B cell (primary cell): ENCODE data around the gene CAMTA2. TPM values are rescaled to one million over a fixed set of nuclear protein-coding genes. Genes with fewer than 3 reads are reported as not detected.

Source experiments
- ATAC-seq: fragments of 200-7000 bp; cut with Tn5 transposase; one replicate; pipeline ENCODE4 v1.10.0; 2021; ENCODE audit warnings: low read depth, mild to moderate bottlenecking, moderate number of reproducible peaks, moderate library complexity
- CTCF ChIA-PET: fragments of 350-600 bp; sonication (Branson Sonifier 250); formaldehyde crosslinking; loops from one replicate; lab custom pipeline; 2021; ENCODE audit warnings: antibody characterized with exemption, inconsistent platforms; lab: Charles Lee
- POLR2A ChIA-PET: fragments of 350-600 bp; sonication (Branson Sonifier 250); formaldehyde crosslinking; loops from one replicate; lab custom pipeline; 2021; ENCODE audit warnings: antibody characterized with exemption; lab: Charles Lee
- DNase-seq: peaks from one replicate; pipeline ENCODE4 v3.0.0; 2013
- H2AFZ ChIP-seq: 2 replicates; pipeline ENCODE4 v1.6.1; 2012; ENCODE audit warnings: mild to moderate bottlenecking, low read depth, low read length; ENCODE audit not compliant: insufficient read depth, poor library complexity, severe bottlenecking
- H3K27ac ChIP-seq, 2 donors: 1 replicate in 1 of 2; 2 replicates in 1 of 2; pipeline ENCODE4 v1.5.1; 2012 to 2013; ENCODE audit warnings: low read length in 2 of 2, mild to moderate bottlenecking in 2 of 2, moderate library complexity in 1 of 2
- H3K27me3 ChIP-seq, 4 experiments: fragments of 200-600 bp in 1 of 4; sonication (generic) in 1 of 4; replicated peaks in 1 of 4; 1 replicate in 2 of 4; 2 replicates in 2 of 4; pipeline versions ENCODE4 v1.6.1 to v1.7.0; 2013 to 2016; ENCODE audit warnings: low read length in 3 of 4, mild to moderate bottlenecking in 2 of 4, mixed read lengths in 1 of 4, moderate library complexity in 1 of 4; ENCODE audit not compliant: insufficient read depth in 4 of 4, control insufficient read depth in 3 of 4; ENCODE audit errors: control extremely low read depth in 1 of 4
- H3K36me3 ChIP-seq, 2 experiments: replicated peaks in 1 of 2; 1 replicate in 1 of 2; 2 replicates in 1 of 2; pipeline versions ENCODE4 v1.6.1 to v1.7.1; 2013; ENCODE audit warnings: low read length in 1 of 2; ENCODE audit not compliant: insufficient read depth in 2 of 2, control insufficient read depth in 1 of 2; ENCODE audit errors: control extremely low read depth in 1 of 2, extremely low read depth in 1 of 2
- H3K4me1 ChIP-seq, 2 donors: fragments of 200-600 bp in 1 of 2; sonication (generic) in 1 of 2; 1 replicate in 1 of 2; 2 replicates in 1 of 2; pipeline versions ENCODE4 v1.5.1 to v1.6.1; 2013 to 2017; ENCODE audit warnings: low read length in 2 of 2; ENCODE audit not compliant: control insufficient read depth in 2 of 2, insufficient read depth in 2 of 2
- H3K4me2 ChIP-seq: replicated peaks from 2 replicates; pipeline ENCODE3; 2012; ENCODE audit warnings: mild to moderate bottlenecking, low read depth, low read length; ENCODE audit not compliant: poor library complexity, severe bottlenecking
- H3K4me3 ChIP-seq, 5 experiments: fragments of 200-600 bp in 1 of 5; sonication (generic) in 1 of 5; 1 replicate in 3 of 5; 2 replicates in 2 of 5; pipeline versions ENCODE4 v1.5.1 to v1.7.0; 2011 to 2016; ENCODE audit warnings: low read length in 4 of 5, mild to moderate bottlenecking in 4 of 5, low read depth in 2 of 5, control low read depth in 1 of 5, moderate library complexity in 1 of 5; ENCODE audit not compliant: insufficient read depth in 1 of 5; ENCODE audit errors: control extremely low read depth in 1 of 5, extremely low read depth in 1 of 5
- H3K79me2 ChIP-seq: fragments of 200-600 bp; sonication (generic); one replicate; pipeline ENCODE4 v1.6.0; 2016; ENCODE audit warnings: low read length; ENCODE audit not compliant: control insufficient read depth, insufficient read depth
- H3K9ac ChIP-seq: fragments of 200-600 bp; sonication (generic); 2 replicates; pipeline ENCODE4 v1.6.1; 2017; ENCODE audit warnings: mild to moderate bottlenecking, low read length, moderate library complexity
- H3K9me3 ChIP-seq, 3 donors: one replicate each; pipeline versions ENCODE4 v1.6.1 to v1.7.1; 2013; ENCODE audit warnings: low read length in 2 of 3; ENCODE audit not compliant: control insufficient read depth in 2 of 3, insufficient read depth in 1 of 3; ENCODE audit errors: control extremely low read depth in 1 of 3
- H4K20me1 ChIP-seq: 2 replicates; pipeline ENCODE4 v1.6.0; 2012; ENCODE audit warnings: mild to moderate bottlenecking, low read length; ENCODE audit not compliant: insufficient read depth, control insufficient read depth, poor library complexity, severe bottlenecking
- H3K27ac Mint-ChIP-seq: one replicate; pipeline ENCODE4 v1.8.0; 2021; ENCODE audit warnings: mixed read lengths
- H3K27me3 Mint-ChIP-seq: one replicate; pipeline ENCODE4 v1.8.0; 2021; ENCODE audit warnings: mixed read lengths
- H3K4me1 Mint-ChIP-seq: one replicate; pipeline ENCODE4 v1.8.0; 2021; ENCODE audit warnings: mixed read lengths
- H3K4me3 Mint-ChIP-seq: one replicate; pipeline ENCODE4 v1.8.0; 2021; ENCODE audit warnings: mixed read lengths
- H3K9me3 Mint-ChIP-seq: one replicate; pipeline ENCODE4 v1.8.0; 2022; ENCODE audit warnings: mixed read lengths; ENCODE audit not compliant: insufficient read depth
- EZH2 ChIP-seq: IDR thresholded peaks from 2 replicates; pipeline ENCODE4 v1.6.1; 2012; ENCODE audit warnings: borderline replicate concordance, low read depth, mild to moderate bottlenecking, moderate library complexity, low read length; ENCODE audit not compliant: insufficient read depth, poor library complexity, severe bottlenecking
- WGBS: methylation state at CpG from one replicate; pipeline ENCODE4 v1.1.5; 2013; ENCODE audit warnings: missing lambda C conversion rate; ENCODE audit not compliant: insufficient coverage; 5-methylcytosine and 5-hydroxymethylcytosine counted together
- intact Hi-C: fragments of 100-400 bp; cut with micrococcal nuclease; formaldehyde crosslinking; loops from one replicate; pipeline ENCODE4 v1.10.0; 2022
- polyA plus RNA-seq: library from polyadenylated mRNA; depleted of rRNA; stranded (reverse); fragments of >200 nt; gene quantifications from 2 replicates; pipeline ENCODE4 v1.2.3, GENCODE V29; 2012
- total RNA-seq, 2 donors: library from RNA; stranded (reverse); fragments of 120-200 nt in 1 of 2; gene quantifications; 1 replicate in 1 of 2; 2 replicates in 1 of 2; pipeline versions ENCODE4 v1.2.3 to v1.2.4, GENCODE V29; 2013 to 2022
- TF ChIP-seq, protein P1 (sequence below): fragments of 200-600 bp; IDR thresholded peaks from one replicate; pipeline ENCODE4 v1.8.0; 2022; ENCODE audit warnings: antibody characterized with exemption, mild to moderate bottlenecking

Gene CAMTA2
- total and polyA plus RNA-seq, 2 donors (not counting 1 experiment from before 2014, with no cell fraction given): 48.3 to 57.9 TPM

DNA sequence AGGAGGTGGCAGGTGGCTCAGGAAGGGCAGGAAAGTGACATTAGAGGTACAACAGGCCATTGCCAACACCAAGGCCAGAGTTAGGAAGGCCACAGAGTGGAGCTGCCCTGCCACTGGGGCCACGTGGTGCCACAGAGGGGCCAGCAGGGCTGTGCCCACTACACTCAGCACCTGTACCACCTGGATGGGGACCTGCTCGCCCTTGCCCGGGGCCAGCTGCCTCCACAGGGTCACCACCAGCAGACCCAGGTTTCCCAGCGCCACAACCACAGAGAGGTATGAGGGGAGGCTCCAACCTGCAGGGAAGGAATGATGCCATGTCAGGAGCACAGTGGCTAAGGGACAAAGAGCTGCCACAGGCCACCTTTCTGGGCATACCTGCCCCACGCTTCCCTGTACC, 46.6 kb upstream of the CAMTA2 start:
- Histone ChIP-seq H3K79me2 (no peaks in the 10 kb centered on the region), H3K4me1 (peaks cover 7 to 18% of the 10 kb centered on the region in 2 donors), H3K4me3 (no peak overlapping the region), H4K20me1 (no peaks in the 10 kb centered on the region), H3K4me2 (no peak overlapping the region), H3K9me3 (no peaks in the 10 kb centered on the region), H3K9ac (no peak overlapping the region), H3K27me3 (peaks cover 0 to 21% (median 5%) of the 10 kb centered on the region in 4 experiments), H2AFZ (no peak overlapping the region), H3K27ac (no peak overlapping the region), H3K36me3 (no peaks in the 10 kb centered on the region)
- H3K27me3 Mint-ChIP-seq: no peaks in the 10 kb centered on the region
- ATAC-seq: no peak
- WGBS: 96% methylated on average over 3 of the region's 5 CpGs
- no peaks in the 10 kb centered on the region for H3K9me3 Mint-ChIP-seq
- H3K4me3 Mint-ChIP-seq: no peak overlapping the region
- ChIA-PET POLR2A (no interaction called here), CTCF (interaction anchor here (1.2 to 3.8 kb wide), 4 partner anchors 12 to 28 kb away, joined by 4 to 27 read pairs (median 10); no protein-coding TSS in a partner anchor)
- intact Hi-C loops: loop anchor here (5.0 kb wide), 2 partner anchors 37 to 43 kb away; partner anchors contain the start of genes INCA1, KIF1C and ZFP3
- peaks cover 25% of the 10 kb centered on the region for H3K4me1 Mint-ChIP-seq
- DNase-seq: no peak
- TF ChIP-seq EZH2: no peak
- TF ChIP-seq, protein P1, sequence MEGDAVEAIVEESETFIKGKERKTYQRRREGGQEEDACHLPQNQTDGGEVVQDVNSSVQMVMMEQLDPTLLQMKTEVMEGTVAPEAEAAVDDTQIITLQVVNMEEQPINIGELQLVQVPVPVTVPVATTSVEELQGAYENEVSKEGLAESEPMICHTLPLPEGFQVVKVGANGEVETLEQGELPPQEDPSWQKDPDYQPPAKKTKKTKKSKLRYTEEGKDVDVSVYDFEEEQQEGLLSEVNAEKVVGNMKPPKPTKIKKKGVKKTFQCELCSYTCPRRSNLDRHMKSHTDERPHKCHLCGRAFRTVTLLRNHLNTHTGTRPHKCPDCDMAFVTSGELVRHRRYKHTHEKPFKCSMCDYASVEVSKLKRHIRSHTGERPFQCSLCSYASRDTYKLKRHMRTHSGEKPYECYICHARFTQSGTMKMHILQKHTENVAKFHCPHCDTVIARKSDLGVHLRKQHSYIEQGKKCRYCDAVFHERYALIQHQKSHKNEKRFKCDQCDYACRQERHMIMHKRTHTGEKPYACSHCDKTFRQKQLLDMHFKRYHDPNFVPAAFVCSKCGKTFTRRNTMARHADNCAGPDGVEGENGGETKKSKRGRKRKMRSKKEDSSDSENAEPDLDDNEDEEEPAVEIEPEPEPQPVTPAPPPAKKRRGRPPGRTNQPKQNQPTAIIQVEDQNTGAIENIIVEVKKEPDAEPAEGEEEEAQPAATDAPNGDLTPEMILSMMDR: no peak
- peak overlapping the region; percentile 61 for H3K27ac Mint-ChIP-seq

DNA sequence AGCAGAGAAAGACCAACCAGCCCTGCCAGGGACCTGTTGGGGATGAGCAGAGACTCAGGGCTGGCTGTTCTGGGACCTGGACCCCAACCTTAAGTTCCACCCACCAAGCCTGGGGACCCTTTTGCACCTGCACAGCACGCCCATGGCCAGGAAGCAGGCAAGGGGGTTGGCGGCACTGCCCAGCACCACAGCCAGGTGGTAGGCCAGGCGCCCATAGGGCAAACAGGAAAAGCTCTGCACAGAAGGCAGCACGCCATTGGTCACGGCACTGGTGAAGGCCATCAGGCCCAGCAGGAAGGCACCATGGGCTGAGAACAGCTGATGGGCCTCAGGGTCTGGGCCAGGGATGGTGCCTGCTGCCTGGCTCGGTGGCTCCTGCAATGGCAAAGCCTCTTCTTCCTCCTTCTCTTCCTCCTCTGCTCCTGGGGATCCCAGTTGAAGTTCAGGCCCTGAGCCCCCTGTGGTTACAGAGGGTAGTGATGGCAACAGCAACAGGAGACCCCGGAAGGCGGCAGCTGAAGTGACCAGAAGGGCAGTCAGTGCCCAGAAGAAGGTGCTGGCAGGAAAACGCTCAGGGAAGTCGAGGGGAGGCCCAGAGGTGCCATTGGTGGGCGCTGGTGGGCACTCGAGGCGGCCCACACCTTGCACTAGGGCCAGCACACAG, 46.0 kb upstream of the CAMTA2 start:
- intact Hi-C loops: loop anchor here (5.0 kb wide), 2 partner anchors 36 to 44 kb away; partner anchors contain the start of genes INCA1, KIF1C and ZFP3
- Histone ChIP-seq H2AFZ (no peak overlapping the region), H4K20me1 (no peaks in the 10 kb centered on the region), H3K36me3 (no peaks in the 10 kb centered on the region), H3K27me3 (peaks cover 0 to 21% (median 5%) of the 10 kb centered on the region in 4 experiments), H3K4me2 (no peak overlapping the region), H3K27ac (no peak overlapping the region), H3K4me3 (no peak overlapping the region), H3K4me1 (peaks cover 7 to 18% of the 10 kb centered on the region in 2 donors), H3K9ac (no peak overlapping the region), H3K79me2 (no peaks in the 10 kb centered on the region), H3K9me3 (no peaks in the 10 kb centered on the region)
- ChIA-PET POLR2A (no interaction called here), CTCF (interaction anchor here (1.1 to 7.8 kb wide), 5 partner anchors 13 to 124 kb away, joined by 3 to 153 read pairs (median 4); no protein-coding TSS in a partner anchor)
- DNase-seq: no peak
- H3K4me1 Mint-ChIP-seq: peaks cover 25% of the 10 kb centered on the region
- 89% methylated on average over 12 of the region's 13 CpGs for WGBS
- H3K4me3 Mint-ChIP-seq: no peak overlapping the region
- H3K27ac Mint-ChIP-seq: peak overlapping the region; percentile 61
- TF ChIP-seq EZH2: no peak
- TF ChIP-seq, protein P1: no peak
- H3K27me3 Mint-ChIP-seq: no peaks in the 10 kb centered on the region
- H3K9me3 Mint-ChIP-seq: no peaks in the 10 kb centered on the region
- no peak for ATAC-seq
